Renal pelvis (tissue), 12 donors: ENCODE results near the gene GHRHR. TPM values are rescaled to one million over a fixed set of nuclear protein-coding genes. Genes with fewer than 3 reads are reported as not detected.

Source experiments
- DNase-seq: peaks from one replicate; pipeline ENCODE4 v3.0.0-alpha.2; 2013
- long read RNA-seq, 16 experiments: transcript quantifications; one replicate each; lab custom pipeline, GENCODE V29; 2026
- polyA plus RNA-seq, 3 donors: library from polyadenylated mRNA; unstranded; fragments of 120-200 nt; gene quantifications; one replicate each; pipeline ENCODE4 v1.2.1, GENCODE V29; 2013; ENCODE audit not compliant: insufficient read length in 3 of 3

The GHRHR gene
- under 1 TPM; 0.11 to 0.50 (median 0.35) TPM for polyA plus RNA-seq
- long read RNA-seq, donor 1 = 0 reads
- long read RNA-seq, donor 2 = 0 reads
- long read RNA-seq, donor 3 = 0 reads
- long read RNA-seq, donor 4 = 0 reads
- long read RNA-seq, donor 5 = 0 reads
- long read RNA-seq, donor 6 = 0 reads
- long read RNA-seq, donor 7 = 0 reads
- long read RNA-seq, donor 8 = 0 reads
- long read RNA-seq, donor 9 = 0 reads
- long read RNA-seq, donor 10 = 0 reads
- long read RNA-seq, donor 11 = 0 reads
- long read RNA-seq, donor 12 = 0 reads
- long read RNA-seq, donor 13 = 0 reads
- long read RNA-seq, donor 14 = 0 reads
- long read RNA-seq, donor 15 = 0 reads
- long read RNA-seq, donor 16 = 0 reads

GRCh38 chr7:30963842-30964241 lies at the start of gene GHRHR:
Gene GHRHR, plus strand, starts transcription at chr7:30963953. Its CDS starts 116 bp downstream, at chr7:30964069.
- no peak for DNase-seq

- DNase-seq = no peak
These were observed 49.2 kb upstream of the GHRHR start for GRCh38 chr7:30914596-30914995.

GRCh38 chr7:30915005-30915601 lies 48.6 kb upstream of the GHRHR start:
- DNase-seq = no peak

- DNase-seq = no peak
These were observed 48.0 kb upstream of the GHRHR start for GRCh38 chr7:30915751-30916150.

- DNase-seq = no peak
These were observed 47.5 kb upstream of the GHRHR start for GRCh38 chr7:30916255-30916654.

GRCh38 chr7:30916767-30917166 lies 47.0 kb upstream of the GHRHR start:
- DNase-seq = no peak

- no peak for DNase-seq
These were observed 46.4 kb upstream of the GHRHR start for GRCh38 chr7:30917216-30917893.

GRCh38 chr7:30918676-30919075 lies 45.1 kb upstream of the GHRHR start:
- DNase-seq = no peak

- DNase-seq = no peak
These were observed 43.7 kb upstream of the GHRHR start for GRCh38 chr7:30920021-30920583.

- no peak for DNase-seq
These were observed 42.9 kb upstream of the GHRHR start for GRCh38 chr7:30920584-30921539.

GRCh38 chr7:30921540-30922401 lies 42.0 kb upstream of the GHRHR start:
- no peak for DNase-seq

- no peak for DNase-seq
These were observed 41.2 kb upstream of the GHRHR start for GRCh38 chr7:30922596-30922995.

GRCh38 chr7:30923009-30923773 lies 40.6 kb upstream of the GHRHR start:
- no peak for DNase-seq

- DNase-seq = no peak
These were observed 39.9 kb upstream of the GHRHR start for GRCh38 chr7:30923774-30924413.

GRCh38 chr7:30924624-30925023 lies 39.1 kb upstream of the GHRHR start:
- DNase-seq = no peak

GRCh38 chr7:30925117-30925516 lies 38.6 kb upstream of the GHRHR start:
- DNase-seq = no peak

- DNase-seq = no peak
These were observed 37.8 kb upstream of the GHRHR start for GRCh38 chr7:30925913-30926312.

- DNase-seq = no peak
These were observed 37.4 kb upstream of the GHRHR start for GRCh38 chr7:30926313-30926712.

GRCh38 chr7:30927040-30927439 lies 36.7 kb upstream of the GHRHR start:
- no peak for DNase-seq
